ENCODE results near the gene ATAD2B. TPM values are rescaled to one million over a fixed set of nuclear protein-coding genes. Genes with fewer than 3 reads are reported as not detected.

ATAD2B gene
- total and polyA plus RNA-seq, 4 donors: 4.1 to 77.3 (median 17.0) TPM

DNA sequence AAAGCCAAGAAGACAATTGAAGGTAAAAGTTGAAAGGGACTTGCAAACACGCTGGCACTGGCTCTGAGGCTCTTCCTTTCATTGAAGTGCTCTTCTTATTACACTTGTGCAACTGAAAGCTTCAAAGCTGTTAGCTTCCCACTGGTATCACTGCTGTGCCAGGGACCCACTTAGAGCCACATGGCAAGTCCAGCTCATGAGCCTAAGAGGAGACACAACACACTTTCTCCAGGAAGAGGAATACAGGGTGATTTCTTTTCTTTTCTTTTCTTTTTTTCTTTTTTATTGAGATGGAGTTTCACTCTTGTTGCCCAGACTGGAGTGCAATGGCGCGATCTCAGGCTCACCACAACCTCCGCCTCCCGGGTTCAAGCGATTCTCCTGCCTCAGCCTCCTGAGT is 218.2 kb downstream of the ATAD2B start:
- Histone ChIP-seq H3K9me3 (ENCODE audit: control insufficient read depth in 4 of 4, insufficient read depth in 3 of 4, low read length in 3 of 4) (peaks cover 0 to 3% (median 0%) of the 10 kb centered on the region in 4 donors), H3K4me1 (ENCODE audit: control insufficient read depth in 5 of 5, insufficient read depth in 5 of 5, low read length in 5 of 5) (peaks cover 0 to 5% (median 0%) of the 10 kb centered on the region in 5 donors), H3K36me3 (ENCODE audit: control insufficient read depth in 4 of 4, insufficient read depth in 4 of 4, low read length in 4 of 4) (peaks cover 0 to 20% (median 6%) of the 10 kb centered on the region in 4 donors), H3K27ac (ENCODE audit: low read depth in 1 of 2, low read length in 1 of 2) (no peak overlapping the region), H3K4me3 (no peak overlapping the region), H3K27me3 (ENCODE audit: control insufficient read depth in 3 of 3, insufficient read depth in 3 of 3, low read length in 2 of 3) (no peaks in the 10 kb centered on the region), H3K9ac (ENCODE audit: insufficient read depth in 1 of 2, low read length in 2 of 2) (no peak overlapping the region)
- 96% methylated on average over 6 of the region's 6 CpGs for whole genome bisulfite sequencing, 2 donors
- DNase-seq (no peak), ATAC-seq (ENCODE audit: insufficient read depth, low FRiP score) (no peak)
- TF ChIP-seq, protein P1, sequence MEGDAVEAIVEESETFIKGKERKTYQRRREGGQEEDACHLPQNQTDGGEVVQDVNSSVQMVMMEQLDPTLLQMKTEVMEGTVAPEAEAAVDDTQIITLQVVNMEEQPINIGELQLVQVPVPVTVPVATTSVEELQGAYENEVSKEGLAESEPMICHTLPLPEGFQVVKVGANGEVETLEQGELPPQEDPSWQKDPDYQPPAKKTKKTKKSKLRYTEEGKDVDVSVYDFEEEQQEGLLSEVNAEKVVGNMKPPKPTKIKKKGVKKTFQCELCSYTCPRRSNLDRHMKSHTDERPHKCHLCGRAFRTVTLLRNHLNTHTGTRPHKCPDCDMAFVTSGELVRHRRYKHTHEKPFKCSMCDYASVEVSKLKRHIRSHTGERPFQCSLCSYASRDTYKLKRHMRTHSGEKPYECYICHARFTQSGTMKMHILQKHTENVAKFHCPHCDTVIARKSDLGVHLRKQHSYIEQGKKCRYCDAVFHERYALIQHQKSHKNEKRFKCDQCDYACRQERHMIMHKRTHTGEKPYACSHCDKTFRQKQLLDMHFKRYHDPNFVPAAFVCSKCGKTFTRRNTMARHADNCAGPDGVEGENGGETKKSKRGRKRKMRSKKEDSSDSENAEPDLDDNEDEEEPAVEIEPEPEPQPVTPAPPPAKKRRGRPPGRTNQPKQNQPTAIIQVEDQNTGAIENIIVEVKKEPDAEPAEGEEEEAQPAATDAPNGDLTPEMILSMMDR (IDR thresholded peaks at IDR 0.05; ENCODE audit: control extremely low read depth, extremely low read depth): no peak

DNA sequence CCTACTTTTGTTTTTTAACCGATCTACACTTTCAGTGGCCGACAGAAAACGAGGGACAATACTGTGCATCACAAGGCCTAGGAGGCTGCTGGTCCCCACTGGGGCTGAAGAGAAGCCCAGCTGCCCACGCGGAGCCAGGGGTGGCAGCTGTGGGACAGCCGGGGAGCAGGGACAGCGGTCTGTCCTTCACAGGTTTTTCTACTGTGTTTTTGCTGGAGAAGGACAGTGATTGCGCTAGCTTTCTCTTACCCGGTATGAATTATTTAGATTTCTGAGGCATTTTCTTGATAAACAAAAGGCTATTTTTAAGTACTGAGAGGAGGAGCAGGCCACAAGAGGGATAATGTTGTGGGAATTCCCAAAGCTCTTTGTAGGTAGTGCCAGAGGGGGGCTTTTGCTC is 219.8 kb downstream of the ATAD2B start:
- peaks cover 0 to 3% (median 0%) of the 10 kb centered on the region in 4 donors for H3K9me3 ChIP-seq (ENCODE audit: control insufficient read depth in 4 of 4, insufficient read depth in 3 of 4, low read length in 3 of 4)
- DNase-seq: no peak

DNA sequence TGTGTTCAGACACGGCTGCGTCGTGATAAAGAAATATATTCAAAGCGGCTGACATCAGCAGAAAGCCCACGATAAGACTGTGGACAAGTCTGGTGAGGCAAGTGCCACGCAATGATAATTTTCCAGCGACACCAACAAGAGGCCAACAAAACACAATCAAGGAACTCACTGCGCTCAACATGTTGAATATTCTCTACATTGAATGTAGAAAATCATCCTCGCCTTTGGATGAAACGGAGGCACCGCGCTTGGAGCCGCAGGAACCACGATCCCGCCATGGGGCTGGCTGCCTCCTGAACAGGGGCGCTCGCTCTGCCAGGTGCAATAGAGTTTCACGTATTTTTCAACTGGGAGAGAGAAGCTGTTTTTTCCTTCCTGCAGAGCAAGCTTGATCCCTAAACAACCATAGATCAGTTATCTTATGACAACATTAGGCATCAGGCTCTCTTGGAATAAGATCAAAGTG is 220.3 kb downstream of the ATAD2B start:
- Histone ChIP-seq H3K27me3 (ENCODE audit: control insufficient read depth in 3 of 3, insufficient read depth in 3 of 3, low read length in 2 of 3) (no peaks in the 10 kb centered on the region), H3K27ac (ENCODE audit: low read depth in 1 of 2, low read length in 1 of 2) (no peak overlapping the region), H3K9ac (ENCODE audit: insufficient read depth in 1 of 2, low read length in 2 of 2) (no peak overlapping the region), H3K9me3 (ENCODE audit: control insufficient read depth in 4 of 4, insufficient read depth in 3 of 4, low read length in 3 of 4) (peaks cover 0 to 3% (median 0%) of the 10 kb centered on the region in 4 donors), H3K36me3 (ENCODE audit: control insufficient read depth in 4 of 4, insufficient read depth in 4 of 4, low read length in 4 of 4) (peaks cover 0 to 18% (median 8%) of the 10 kb centered on the region in 4 donors), H3K4me1 (ENCODE audit: control insufficient read depth in 5 of 5, insufficient read depth in 5 of 5, low read length in 5 of 5) (peaks cover 0 to 3% (median 0%) of the 10 kb centered on the region in 5 donors), H3K4me3 (no peak overlapping the region)
- ATAC-seq (ENCODE audit: insufficient read depth, low FRiP score): no peak
- 96 to 97% methylated on average over 18 of the region's 18 CpGs for WGBS, 2 donors
- no peak for DNase-seq
- TF ChIP-seq, protein P1 (IDR thresholded peaks at IDR 0.05; ENCODE audit: control extremely low read depth, extremely low read depth): no peak

More for the DNA sequence above, 219.8 kb downstream of the ATAD2B start:
- no peak overlapping the region for H3K4me3 ChIP-seq
- TF ChIP-seq, protein P1 (IDR thresholded peaks at IDR 0.05; ENCODE audit: control extremely low read depth, extremely low read depth): no peak
- 81 to 86% methylated on average over 9 of the region's 9 CpGs for WGBS, 2 donors
- H3K4me1 ChIP-seq (ENCODE audit: control insufficient read depth in 5 of 5, insufficient read depth in 5 of 5, low read length in 5 of 5): peaks cover 0 to 3% (median 0%) of the 10 kb centered on the region in 5 donors
- no peaks in the 10 kb centered on the region for H3K27me3 ChIP-seq (ENCODE audit: control insufficient read depth in 3 of 3, insufficient read depth in 3 of 3, low read length in 2 of 3)
- no peak overlapping the region for H3K27ac ChIP-seq (ENCODE audit: low read depth in 1 of 2, low read length in 1 of 2)
- ATAC-seq (ENCODE audit: insufficient read depth, low FRiP score): no peak
- no peak overlapping the region for H3K9ac ChIP-seq (ENCODE audit: insufficient read depth in 1 of 2, low read length in 2 of 2)
- H3K36me3 ChIP-seq (ENCODE audit: control insufficient read depth in 4 of 4, insufficient read depth in 4 of 4, low read length in 4 of 4): peaks cover 0 to 18% (median 8%) of the 10 kb centered on the region in 4 donors
